GM12872 (cell line): ENCODE data around the gene S100B.

ENCODE experiments used
- CTCF ChIP-seq: IDR thresholded peaks from 3 replicates; pipeline ENCODE4 v1.5.1; 2011; ENCODE audit warnings: low read depth, mild to moderate bottlenecking, low read length, moderate library complexity; ENCODE audit not compliant: insufficient read depth

Gene S100B

GRCh38 chr21:46618738-46619379 lies 14.0 kb upstream of the S100B start:
- no peak for TF ChIP-seq CTCF

DNA sequence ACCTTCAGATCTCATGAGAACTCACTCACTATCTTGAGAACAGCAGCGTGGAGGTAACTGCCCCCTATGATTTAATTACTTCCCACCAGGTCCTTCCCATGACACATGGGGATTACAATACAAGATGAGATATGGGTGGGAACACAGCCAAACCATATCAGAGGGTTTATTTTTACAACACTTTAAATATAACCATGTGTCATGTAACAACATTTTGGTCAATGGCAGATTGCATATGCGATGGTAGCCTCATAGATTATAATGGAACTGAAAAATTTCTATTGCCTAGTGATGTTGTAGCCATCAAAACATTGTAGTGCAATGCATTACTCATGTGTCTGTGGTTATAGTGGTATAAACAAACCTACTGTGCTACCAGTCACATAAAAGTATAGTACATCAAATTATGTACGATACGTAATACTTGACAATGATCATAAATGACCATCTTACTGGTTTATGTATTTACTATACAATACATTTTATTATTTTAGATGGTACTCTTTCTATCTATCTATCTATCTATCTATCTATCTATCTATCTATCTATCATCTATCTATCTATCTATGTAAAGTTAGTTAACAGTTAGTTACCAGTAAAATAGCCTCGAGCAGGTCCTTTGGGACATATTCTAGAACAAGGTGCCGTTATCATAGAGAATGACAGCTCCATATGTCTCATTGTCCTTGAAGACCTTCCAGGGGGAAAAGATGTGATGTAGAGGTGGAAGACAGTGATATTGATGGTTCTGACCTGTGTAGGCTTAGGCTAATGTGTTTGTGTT lies 12.6 kb upstream of the S100B start:
- TF ChIP-seq CTCF = no peak

GRCh38 chr21:46616656-46617055 lies 11.8 kb upstream of the S100B start:
- no peak for TF ChIP-seq CTCF

DNA sequence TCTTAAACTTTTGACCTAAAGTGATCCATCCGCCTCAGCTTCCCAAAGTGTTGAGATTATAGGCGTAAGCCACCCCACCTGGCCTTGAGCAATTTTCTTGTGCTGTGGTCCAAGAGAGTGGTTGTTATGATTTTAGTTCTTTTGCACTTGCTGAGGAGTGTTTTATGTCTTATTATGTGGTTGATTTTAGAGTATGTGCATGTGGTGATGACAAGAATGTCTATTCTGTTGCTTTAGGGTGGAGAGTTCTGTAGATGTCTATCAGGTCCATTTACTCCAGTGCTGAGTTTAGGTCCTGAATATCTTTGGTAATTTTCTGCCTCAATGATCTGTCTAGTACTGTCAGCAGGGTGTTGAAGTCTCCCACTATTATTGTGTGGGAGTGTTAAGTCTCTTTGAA lies 11.2 kb upstream of the S100B start:
- no peak for TF ChIP-seq CTCF

GRCh38 chr21:46613391-46613790 lies 8.5 kb upstream of the S100B start:
- TF ChIP-seq CTCF = no peak

DNA sequence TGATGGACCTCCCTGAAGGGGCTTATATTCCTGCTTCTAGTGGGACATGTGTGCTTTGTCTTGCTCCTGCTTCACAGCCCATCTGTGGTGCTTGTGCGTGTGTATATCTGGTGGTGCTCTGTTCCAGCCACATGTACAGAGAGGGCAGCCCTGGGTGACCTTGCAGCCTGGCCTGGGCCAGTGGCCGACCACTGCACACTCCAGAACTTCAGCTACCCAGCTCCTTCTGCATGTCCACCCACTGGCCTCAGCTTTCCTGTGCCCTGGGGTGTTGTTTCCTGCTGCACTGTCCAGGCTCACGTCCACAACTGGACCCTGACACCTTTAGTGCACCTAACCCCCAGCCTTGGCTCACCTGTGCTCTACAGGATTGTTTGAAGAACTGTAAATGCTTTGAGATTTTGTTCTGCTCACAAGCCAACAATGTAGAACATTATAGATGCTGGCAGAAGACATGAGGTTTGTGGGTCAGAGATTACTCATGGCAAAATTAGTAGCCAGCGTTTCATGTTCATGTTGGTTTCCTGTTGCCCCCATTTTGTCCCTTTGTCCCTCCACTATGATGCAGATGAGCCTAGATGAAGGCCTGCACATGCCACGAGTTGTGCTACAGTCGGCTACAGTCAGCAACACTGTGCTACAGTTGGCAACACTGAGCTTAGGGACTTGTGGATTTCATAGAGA lies 5.3 kb upstream of the S100B start:
- no peak for TF ChIP-seq CTCF

GRCh38 chr21:46608672-46609111 lies 3.8 kb upstream of the S100B start:
- no peak for TF ChIP-seq CTCF
